ENCODE results near the gene TGFA.

DNA sequence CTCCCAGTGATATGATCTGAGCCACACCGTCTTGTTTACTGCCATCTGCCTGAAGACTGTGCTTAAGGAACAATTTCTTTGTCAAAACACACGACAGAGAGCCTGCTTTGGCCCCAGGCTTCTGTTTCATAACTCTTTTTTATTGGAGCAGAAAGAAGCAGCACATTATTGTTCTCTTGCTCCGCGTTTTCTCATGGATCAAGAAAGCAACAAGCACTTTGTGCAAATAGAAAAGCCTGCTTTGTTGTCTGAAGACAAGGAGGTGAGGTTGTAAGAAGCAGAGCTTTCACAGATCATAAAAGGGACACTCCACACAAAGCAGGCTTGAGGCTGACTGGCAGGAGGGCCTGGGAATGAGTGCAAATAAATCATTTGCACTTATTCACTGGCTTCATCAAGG lies 133.5 kb downstream of the TGFA start:
- TF ChIP-seq, protein P1, sequence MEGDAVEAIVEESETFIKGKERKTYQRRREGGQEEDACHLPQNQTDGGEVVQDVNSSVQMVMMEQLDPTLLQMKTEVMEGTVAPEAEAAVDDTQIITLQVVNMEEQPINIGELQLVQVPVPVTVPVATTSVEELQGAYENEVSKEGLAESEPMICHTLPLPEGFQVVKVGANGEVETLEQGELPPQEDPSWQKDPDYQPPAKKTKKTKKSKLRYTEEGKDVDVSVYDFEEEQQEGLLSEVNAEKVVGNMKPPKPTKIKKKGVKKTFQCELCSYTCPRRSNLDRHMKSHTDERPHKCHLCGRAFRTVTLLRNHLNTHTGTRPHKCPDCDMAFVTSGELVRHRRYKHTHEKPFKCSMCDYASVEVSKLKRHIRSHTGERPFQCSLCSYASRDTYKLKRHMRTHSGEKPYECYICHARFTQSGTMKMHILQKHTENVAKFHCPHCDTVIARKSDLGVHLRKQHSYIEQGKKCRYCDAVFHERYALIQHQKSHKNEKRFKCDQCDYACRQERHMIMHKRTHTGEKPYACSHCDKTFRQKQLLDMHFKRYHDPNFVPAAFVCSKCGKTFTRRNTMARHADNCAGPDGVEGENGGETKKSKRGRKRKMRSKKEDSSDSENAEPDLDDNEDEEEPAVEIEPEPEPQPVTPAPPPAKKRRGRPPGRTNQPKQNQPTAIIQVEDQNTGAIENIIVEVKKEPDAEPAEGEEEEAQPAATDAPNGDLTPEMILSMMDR (IDR thresholded peaks at IDR 0.05 in 2 of 3, conservative IDR thresholded peaks at IDR 0.05 in 1 of 3; ENCODE audit: borderline replicate concordance in 1 of 3, insufficient read depth in 1 of 3, low read depth in 2 of 3, low read length in 2 of 3), result no peak
- no peak for TF ChIP-seq JUND (IDR thresholded peaks at IDR 0.05)
- TF ChIP-seq CEBPB (IDR thresholded peaks at IDR 0.05; ENCODE audit: low read depth), result no peak
- TF ChIP-seq SRF (IDR thresholded peaks at IDR 0.05; ENCODE audit: low read depth), result no peak
- TF ChIP-seq ZNF274 (IDR thresholded peaks at IDR 0.05; ENCODE audit: low read depth, low read length), result no peak
- TF ChIP-seq EZH2 (IDR thresholded peaks at IDR 0.05), result no peak
- TF ChIP-seq, protein P2, sequence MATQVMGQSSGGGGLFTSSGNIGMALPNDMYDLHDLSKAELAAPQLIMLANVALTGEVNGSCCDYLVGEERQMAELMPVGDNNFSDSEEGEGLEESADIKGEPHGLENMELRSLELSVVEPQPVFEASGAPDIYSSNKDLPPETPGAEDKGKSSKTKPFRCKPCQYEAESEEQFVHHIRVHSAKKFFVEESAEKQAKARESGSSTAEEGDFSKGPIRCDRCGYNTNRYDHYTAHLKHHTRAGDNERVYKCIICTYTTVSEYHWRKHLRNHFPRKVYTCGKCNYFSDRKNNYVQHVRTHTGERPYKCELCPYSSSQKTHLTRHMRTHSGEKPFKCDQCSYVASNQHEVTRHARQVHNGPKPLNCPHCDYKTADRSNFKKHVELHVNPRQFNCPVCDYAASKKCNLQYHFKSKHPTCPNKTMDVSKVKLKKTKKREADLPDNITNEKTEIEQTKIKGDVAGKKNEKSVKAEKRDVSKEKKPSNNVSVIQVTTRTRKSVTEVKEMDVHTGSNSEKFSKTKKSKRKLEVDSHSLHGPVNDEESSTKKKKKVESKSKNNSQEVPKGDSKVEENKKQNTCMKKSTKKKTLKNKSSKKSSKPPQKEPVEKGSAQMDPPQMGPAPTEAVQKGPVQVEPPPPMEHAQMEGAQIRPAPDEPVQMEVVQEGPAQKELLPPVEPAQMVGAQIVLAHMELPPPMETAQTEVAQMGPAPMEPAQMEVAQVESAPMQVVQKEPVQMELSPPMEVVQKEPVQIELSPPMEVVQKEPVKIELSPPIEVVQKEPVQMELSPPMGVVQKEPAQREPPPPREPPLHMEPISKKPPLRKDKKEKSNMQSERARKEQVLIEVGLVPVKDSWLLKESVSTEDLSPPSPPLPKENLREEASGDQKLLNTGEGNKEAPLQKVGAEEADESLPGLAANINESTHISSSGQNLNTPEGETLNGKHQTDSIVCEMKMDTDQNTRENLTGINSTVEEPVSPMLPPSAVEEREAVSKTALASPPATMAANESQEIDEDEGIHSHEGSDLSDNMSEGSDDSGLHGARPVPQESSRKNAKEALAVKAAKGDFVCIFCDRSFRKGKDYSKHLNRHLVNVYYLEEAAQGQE (IDR thresholded peaks at IDR 0.05; ENCODE audit: low read depth), result no peak
- no peak for TF ChIP-seq POLR2A (IDR thresholded peaks at IDR 0.05; ENCODE audit: borderline replicate concordance, extremely low read depth, insufficient read depth, insufficient read length)
- TF ChIP-seq, protein P3, sequence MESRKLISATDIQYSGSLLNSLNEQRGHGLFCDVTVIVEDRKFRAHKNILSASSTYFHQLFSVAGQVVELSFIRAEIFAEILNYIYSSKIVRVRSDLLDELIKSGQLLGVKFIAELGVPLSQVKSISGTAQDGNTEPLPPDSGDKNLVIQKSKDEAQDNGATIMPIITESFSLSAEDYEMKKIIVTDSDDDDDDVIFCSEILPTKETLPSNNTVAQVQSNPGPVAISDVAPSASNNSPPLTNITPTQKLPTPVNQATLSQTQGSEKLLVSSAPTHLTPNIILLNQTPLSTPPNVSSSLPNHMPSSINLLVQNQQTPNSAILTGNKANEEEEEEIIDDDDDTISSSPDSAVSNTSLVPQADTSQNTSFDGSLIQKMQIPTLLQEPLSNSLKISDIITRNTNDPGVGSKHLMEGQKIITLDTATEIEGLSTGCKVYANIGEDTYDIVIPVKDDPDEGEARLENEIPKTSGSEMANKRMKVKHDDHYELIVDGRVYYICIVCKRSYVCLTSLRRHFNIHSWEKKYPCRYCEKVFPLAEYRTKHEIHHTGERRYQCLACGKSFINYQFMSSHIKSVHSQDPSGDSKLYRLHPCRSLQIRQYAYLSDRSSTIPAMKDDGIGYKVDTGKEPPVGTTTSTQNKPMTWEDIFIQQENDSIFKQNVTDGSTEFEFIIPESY (IDR thresholded peaks at IDR 0.05; ENCODE audit: extremely low read depth, insufficient replicate concordance, low read length), result no peak

Data from HCT116 (cell line).